ENCODE data around the gene DYNC1I1.

The DYNC1I1 gene

GRCh38 chr7:95951997-95952795, 179.8 kb downstream of the DYNC1I1 start:
- in situ Hi-C loops (cut with MboI; ENCODE audit: low sequenced_read_pairs), result no loop called here

GRCh38 chr7:95952851-95953250, 180.5 kb downstream of the DYNC1I1 start:
- in situ Hi-C loops (cut with MboI; ENCODE audit: low sequenced_read_pairs), result no loop called here

- in situ Hi-C loops (cut with MboI; ENCODE audit: low sequenced_read_pairs), result no loop called here
Measured at GRCh38 chr7:95955748-95956147, 183.4 kb downstream of the DYNC1I1 start.

- in situ Hi-C loops (cut with MboI; ENCODE audit: low sequenced_read_pairs), result no loop called here
Measured at GRCh38 chr7:95957510-95957909, 185.2 kb downstream of the DYNC1I1 start.

GRCh38 chr7:95960706-95961244, 188.4 kb downstream of the DYNC1I1 start:
- in situ Hi-C loops (cut with MboI; ENCODE audit: low sequenced_read_pairs), result no loop called here

- in situ Hi-C loops (cut with MboI; ENCODE audit: low sequenced_read_pairs), result no loop called here
Measured at GRCh38 chr7:95963446-95963990, 191.2 kb downstream of the DYNC1I1 start.

- in situ Hi-C loops (cut with MboI; ENCODE audit: low sequenced_read_pairs), result no loop called here
Measured at GRCh38 chr7:95971716-95972115, 199.4 kb downstream of the DYNC1I1 start.

GRCh38 chr7:95972523-95972922, 200.2 kb downstream of the DYNC1I1 start:
- in situ Hi-C loops (cut with MboI; ENCODE audit: low sequenced_read_pairs), result no loop called here

GRCh38 chr7:95974108-95974507, 201.8 kb downstream of the DYNC1I1 start:
- in situ Hi-C loops (cut with MboI; ENCODE audit: low sequenced_read_pairs), result no loop called here

GRCh38 chr7:95976369-95977060, 204.2 kb downstream of the DYNC1I1 start:
- in situ Hi-C loops (cut with MboI; ENCODE audit: low sequenced_read_pairs), result no loop called here

- in situ Hi-C loops (cut with MboI; ENCODE audit: low sequenced_read_pairs), result no loop called here
Measured at GRCh38 chr7:95977994-95978393, 205.6 kb downstream of the DYNC1I1 start.

- in situ Hi-C loops (cut with MboI; ENCODE audit: low sequenced_read_pairs), result no loop called here
Measured at GRCh38 chr7:95980167-95980566, 207.8 kb downstream of the DYNC1I1 start.

- in situ Hi-C loops (cut with MboI; ENCODE audit: low sequenced_read_pairs), result no loop called here
Measured at GRCh38 chr7:95980706-95981105, 208.4 kb downstream of the DYNC1I1 start.

- in situ Hi-C loops (cut with MboI; ENCODE audit: low sequenced_read_pairs), result no loop called here
Measured at GRCh38 chr7:95986178-95986764, 213.9 kb downstream of the DYNC1I1 start.

- in situ Hi-C loops (cut with MboI; ENCODE audit: low sequenced_read_pairs), result no loop called here
Measured at GRCh38 chr7:95989301-95989700, 216.9 kb downstream of the DYNC1I1 start.

GRCh38 chr7:95993380-95993779, 221.0 kb downstream of the DYNC1I1 start:
- in situ Hi-C loops (cut with MboI; ENCODE audit: low sequenced_read_pairs), result no loop called here

GRCh38 chr7:95996174-95996573, 223.8 kb downstream of the DYNC1I1 start:
- in situ Hi-C loops (cut with MboI; ENCODE audit: low sequenced_read_pairs), result no loop called here

- in situ Hi-C loops (cut with MboI; ENCODE audit: low sequenced_read_pairs), result no loop called here
Measured at GRCh38 chr7:95996886-95997285, 224.5 kb downstream of the DYNC1I1 start.

GRCh38 chr7:95997632-95998031, 225.3 kb downstream of the DYNC1I1 start:
- in situ Hi-C loops (cut with MboI; ENCODE audit: low sequenced_read_pairs), result no loop called here

- in situ Hi-C loops (cut with MboI; ENCODE audit: low sequenced_read_pairs), result no loop called here
Measured at GRCh38 chr7:95999481-95999880, 227.1 kb downstream of the DYNC1I1 start.

GRCh38 chr7:96004578-96004977, 232.2 kb downstream of the DYNC1I1 start:
- in situ Hi-C loops (cut with MboI; ENCODE audit: low sequenced_read_pairs), result no loop called here

All from HL-60/S4 treated with retinoic acid at 250 ng/mL for 4 days and 3 days (cell line).